ENCODE data around the gene ZFHX3. TPM values are rescaled to one million over a fixed set of nuclear protein-coding genes. Genes with fewer than 3 reads are reported as not detected.

The ZFHX3 gene
- total and polyA plus RNA-seq, 2 donors (not counting 1 experiment from before 2014, with no cell fraction given), result 0.54 to 6.6 TPM

GRCh38 chr16:72937916-72938794 is 109.8 kb downstream of the ZFHX3 start:
- Mint-ChIP-seq H3K27ac (no peak overlapping the region), H3K4me3 (no peak overlapping the region), H3K9me3 (ENCODE audit: insufficient read depth) (no peaks in the 10 kb centered on the region), H3K4me1 (peaks cover 3% of the 10 kb centered on the region), H3K27me3 (no peaks in the 10 kb centered on the region)
- ATAC-seq (ENCODE audit: low read depth) (no peak), DNase-seq (no peak)
- no peaks in the 10 kb centered on the region for H4K20me1 ChIP-seq (ENCODE audit: control insufficient read depth, insufficient read depth, low read length, poor library complexity, severe bottlenecking)
- ChIA-PET CTCF (no interaction called here), POLR2A (no interaction called here)
- peaks cover 0 to 3% (median 0%) of the 10 kb centered on the region in 3 donors for H3K9me3 ChIP-seq (ENCODE audit: control extremely low read depth in 1 of 3, control insufficient read depth in 2 of 3, insufficient read depth in 1 of 3, low read length in 2 of 3)
- H3K79me2 ChIP-seq (ENCODE audit: control insufficient read depth, insufficient read depth, low read length), result no peaks in the 10 kb centered on the region
- intact Hi-C loops (cut with micrococcal nuclease), result no loop called here
- no peak overlapping the region for H3K4me3 ChIP-seq (ENCODE audit: control extremely low read depth in 1 of 5, extremely low read depth in 1 of 5, insufficient read depth in 1 of 5, low read depth in 2 of 5, low read length in 4 of 5)
- no peaks in the 10 kb centered on the region for H3K36me3 ChIP-seq (replicated peaks in 1 of 2; ENCODE audit: control extremely low read depth in 1 of 2, control insufficient read depth in 1 of 2, extremely low read depth in 1 of 2, insufficient read depth in 2 of 2, low read length in 1 of 2)
- H3K9ac ChIP-seq (ENCODE audit: low read length), result no peak overlapping the region
- no peaks in the 10 kb centered on the region for H3K4me1 ChIP-seq (ENCODE audit: control insufficient read depth in 2 of 2, insufficient read depth in 2 of 2, low read length in 2 of 2)
- no peak overlapping the region for H2AFZ ChIP-seq (ENCODE audit: insufficient read depth, low read depth, low read length, poor library complexity, severe bottlenecking)
- no peaks in the 10 kb centered on the region for H3K27me3 ChIP-seq (replicated peaks in 1 of 4; ENCODE audit: control extremely low read depth in 1 of 4, control insufficient read depth in 3 of 4, insufficient read depth in 4 of 4, low read length in 3 of 4)
- H3K4me2 ChIP-seq (replicated peaks; ENCODE audit: low read depth, low read length, poor library complexity, severe bottlenecking), result no peak overlapping the region
- 90% methylated on average over 15 of the region's 22 CpGs for WGBS (ENCODE audit: insufficient coverage)
- no peak for TF ChIP-seq EZH2 (IDR thresholded peaks at IDR 0.05; ENCODE audit: borderline replicate concordance, insufficient read depth, low read depth, low read length, poor library complexity, severe bottlenecking)
- TF ChIP-seq, protein P1, sequence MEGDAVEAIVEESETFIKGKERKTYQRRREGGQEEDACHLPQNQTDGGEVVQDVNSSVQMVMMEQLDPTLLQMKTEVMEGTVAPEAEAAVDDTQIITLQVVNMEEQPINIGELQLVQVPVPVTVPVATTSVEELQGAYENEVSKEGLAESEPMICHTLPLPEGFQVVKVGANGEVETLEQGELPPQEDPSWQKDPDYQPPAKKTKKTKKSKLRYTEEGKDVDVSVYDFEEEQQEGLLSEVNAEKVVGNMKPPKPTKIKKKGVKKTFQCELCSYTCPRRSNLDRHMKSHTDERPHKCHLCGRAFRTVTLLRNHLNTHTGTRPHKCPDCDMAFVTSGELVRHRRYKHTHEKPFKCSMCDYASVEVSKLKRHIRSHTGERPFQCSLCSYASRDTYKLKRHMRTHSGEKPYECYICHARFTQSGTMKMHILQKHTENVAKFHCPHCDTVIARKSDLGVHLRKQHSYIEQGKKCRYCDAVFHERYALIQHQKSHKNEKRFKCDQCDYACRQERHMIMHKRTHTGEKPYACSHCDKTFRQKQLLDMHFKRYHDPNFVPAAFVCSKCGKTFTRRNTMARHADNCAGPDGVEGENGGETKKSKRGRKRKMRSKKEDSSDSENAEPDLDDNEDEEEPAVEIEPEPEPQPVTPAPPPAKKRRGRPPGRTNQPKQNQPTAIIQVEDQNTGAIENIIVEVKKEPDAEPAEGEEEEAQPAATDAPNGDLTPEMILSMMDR (IDR thresholded peaks at IDR 0.05), result no peak
- no peak overlapping the region for H3K27ac ChIP-seq (ENCODE audit: low read length in 2 of 2)

DNA sequence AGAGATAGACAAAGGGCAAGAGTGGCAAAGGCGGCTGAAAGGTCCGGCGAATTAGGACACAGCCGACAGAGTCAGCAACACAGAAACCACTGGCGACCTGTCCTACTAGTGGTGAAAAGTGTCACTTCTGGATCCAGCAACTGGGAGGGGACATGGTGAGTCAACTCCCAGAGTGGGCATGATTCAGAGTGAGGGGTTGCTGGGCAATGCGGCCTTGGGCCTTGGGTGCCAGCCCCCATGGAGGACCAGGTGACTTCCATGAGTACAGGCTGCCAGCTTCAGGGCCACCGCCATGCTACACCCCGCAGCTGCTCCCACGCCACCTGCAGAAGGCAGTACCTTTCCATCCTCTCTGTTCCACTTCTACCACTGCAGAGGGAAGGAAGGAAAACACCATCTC is 110.6 kb downstream of the ZFHX3 start:
- Histone ChIP-seq H3K4me3 (ENCODE audit: control extremely low read depth in 1 of 5, extremely low read depth in 1 of 5, insufficient read depth in 1 of 5, low read depth in 2 of 5, low read length in 4 of 5) (no peak overlapping the region), H3K9me3 (ENCODE audit: control extremely low read depth in 1 of 3, control insufficient read depth in 2 of 3, insufficient read depth in 1 of 3, low read length in 2 of 3) (peaks cover 0 to 3% (median 0%) of the 10 kb centered on the region in 3 donors), H3K9ac (ENCODE audit: low read length) (no peak overlapping the region), H3K27me3 (replicated peaks in 1 of 4; ENCODE audit: control extremely low read depth in 1 of 4, control insufficient read depth in 3 of 4, insufficient read depth in 4 of 4, low read length in 3 of 4) (no peaks in the 10 kb centered on the region), H2AFZ (ENCODE audit: insufficient read depth, low read depth, low read length, poor library complexity, severe bottlenecking) (no peak overlapping the region), H3K4me1 (ENCODE audit: control insufficient read depth in 2 of 2, insufficient read depth in 2 of 2, low read length in 2 of 2) (no peaks in the 10 kb centered on the region), H3K36me3 (replicated peaks in 1 of 2; ENCODE audit: control extremely low read depth in 1 of 2, control insufficient read depth in 1 of 2, extremely low read depth in 1 of 2, insufficient read depth in 2 of 2, low read length in 1 of 2) (no peaks in the 10 kb centered on the region), H3K27ac (ENCODE audit: low read length in 2 of 2) (no peak overlapping the region), H3K4me2 (replicated peaks; ENCODE audit: low read depth, low read length, poor library complexity, severe bottlenecking) (no peak overlapping the region), H3K79me2 (ENCODE audit: control insufficient read depth, insufficient read depth, low read length) (no peaks in the 10 kb centered on the region), H4K20me1 (ENCODE audit: control insufficient read depth, insufficient read depth, low read length, poor library complexity, severe bottlenecking) (no peaks in the 10 kb centered on the region)
- ChIA-PET POLR2A (no interaction called here), CTCF (no interaction called here)
- Mint-ChIP-seq H3K4me3 (no peak overlapping the region), H3K9me3 (ENCODE audit: insufficient read depth) (no peaks in the 10 kb centered on the region), H3K27ac (no peak overlapping the region), H3K4me1 (peaks cover 10% of the 10 kb centered on the region), H3K27me3 (no peaks in the 10 kb centered on the region)
- DNase-seq, result no peak
- intact Hi-C loops (cut with micrococcal nuclease), result no loop called here
- ATAC-seq (ENCODE audit: low read depth), result no peak
- no peak for TF ChIP-seq EZH2 (IDR thresholded peaks at IDR 0.05; ENCODE audit: borderline replicate concordance, insufficient read depth, low read depth, low read length, poor library complexity, severe bottlenecking)
- TF ChIP-seq, protein P1 (IDR thresholded peaks at IDR 0.05), result no peak
- WGBS (ENCODE audit: insufficient coverage), result 93% methylated on average over 8 of the region's 9 CpGs

All from B cell (primary cell).